WTC11 (cell line): ENCODE data around the gene HPGD.

ENCODE experiments used
- ATF3 ChIP-seq: sonication (generic); formaldehyde crosslinking; conservative IDR thresholded peaks from 2 replicates; pipeline ENCODE4 v1.8.1; 2022; ENCODE audit warnings: mild to moderate bottlenecking, missing genetic modification reagents
- E2F1 ChIP-seq: sonication (generic); formaldehyde crosslinking; IDR thresholded peaks from 2 replicates; pipeline ENCODE4 v1.8.0; 2022; ENCODE audit warnings: mild to moderate bottlenecking, missing genetic modification reagents
- FOXJ3 ChIP-seq: sonication (generic); formaldehyde crosslinking; IDR thresholded peaks from 2 replicates; pipeline ENCODE4 v1.9.0; 2021; ENCODE audit warnings: missing genetic modification reagents, mild to moderate bottlenecking, borderline replicate concordance
- HMGXB4 ChIP-seq: sonication (generic); formaldehyde crosslinking; IDR thresholded peaks from 2 replicates; pipeline ENCODE4 v1.8.1; 2023; ENCODE audit warnings: mild to moderate bottlenecking, moderate library complexity, missing genetic modification reagents
- IRF1 ChIP-seq: sonication (generic); formaldehyde crosslinking; IDR thresholded peaks from 2 replicates; pipeline ENCODE4 v1.8.0; 2023; ENCODE audit warnings: missing genetic modification reagents
- KAT7 ChIP-seq: sonication (generic); formaldehyde crosslinking; IDR thresholded peaks from 2 replicates; pipeline ENCODE4 v1.8.1; 2023; ENCODE audit warnings: missing genetic modification reagents, mild to moderate bottlenecking, borderline replicate concordance
- TEAD1 ChIP-seq: sonication (generic); formaldehyde crosslinking; IDR thresholded peaks from 2 replicates; pipeline ENCODE4 v1.8.0; 2022; ENCODE audit warnings: mild to moderate bottlenecking, missing genetic modification reagents
- ZNF138 ChIP-seq: sonication (generic); formaldehyde crosslinking; conservative IDR thresholded peaks from 2 replicates; pipeline ENCODE4 v1.8.1; 2022; ENCODE audit warnings: mild to moderate bottlenecking, moderate library complexity, missing genetic modification reagents
- ZNF423 ChIP-seq: fragments of 250-450 bp; sonication (Bioruptor Pico); IDR thresholded peaks from 2 replicates; pipeline ENCODE4 v2.1.2; 2022; ENCODE audit warnings: mild to moderate bottlenecking, moderate library complexity
- ZNF425 ChIP-seq: fragments of 250-450 bp; sonication (Bioruptor Pico); conservative IDR thresholded peaks from 2 replicates; pipeline ENCODE4 v1.9.0; 2021; ENCODE audit warnings: mild to moderate bottlenecking
- TF ChIP-seq, protein P1 (sequence below): fragments of 200-600 bp; IDR thresholded peaks from 2 replicates; pipeline ENCODE4 v1.8.0; 2022; ENCODE audit warnings: antibody characterized with exemption

DNA sequence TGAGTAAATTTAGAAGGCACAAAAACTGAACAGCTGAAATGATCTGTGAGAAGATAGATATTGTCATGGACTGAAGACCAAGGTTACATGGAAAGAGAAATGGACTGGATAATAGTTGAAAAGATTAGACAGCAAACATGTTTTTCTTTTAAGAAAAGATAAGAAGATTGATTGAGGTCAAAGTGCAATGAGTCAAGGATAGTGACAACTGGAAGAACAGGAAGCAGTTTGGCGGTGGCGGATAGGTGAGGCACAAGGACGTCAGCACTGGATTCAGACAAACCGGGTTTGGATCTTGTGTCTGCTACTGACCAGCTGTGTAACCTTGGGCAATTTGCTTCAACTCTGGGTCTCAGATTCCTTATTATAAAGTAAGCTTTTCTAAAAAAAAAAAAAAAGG, 2.0 kb upstream of the HPGD start:
- TF ChIP-seq KAT7 (no peak), ATF3 (no peak), E2F1 (CRISPR knock-in tag) (no peak), IRF1 (CRISPR knock-in tag) (no peak), ZNF138 (CRISPR knock-in tag) (no peak), FOXJ3 (CRISPR knock-in tag) (no peak), ZNF425 (CRISPR knock-in tag) (no peak), ZNF423 (CRISPR knock-in tag) (no peak), HMGXB4 (CRISPR knock-in tag) (no peak), TEAD1 (no peak)
- TF ChIP-seq, protein P1, sequence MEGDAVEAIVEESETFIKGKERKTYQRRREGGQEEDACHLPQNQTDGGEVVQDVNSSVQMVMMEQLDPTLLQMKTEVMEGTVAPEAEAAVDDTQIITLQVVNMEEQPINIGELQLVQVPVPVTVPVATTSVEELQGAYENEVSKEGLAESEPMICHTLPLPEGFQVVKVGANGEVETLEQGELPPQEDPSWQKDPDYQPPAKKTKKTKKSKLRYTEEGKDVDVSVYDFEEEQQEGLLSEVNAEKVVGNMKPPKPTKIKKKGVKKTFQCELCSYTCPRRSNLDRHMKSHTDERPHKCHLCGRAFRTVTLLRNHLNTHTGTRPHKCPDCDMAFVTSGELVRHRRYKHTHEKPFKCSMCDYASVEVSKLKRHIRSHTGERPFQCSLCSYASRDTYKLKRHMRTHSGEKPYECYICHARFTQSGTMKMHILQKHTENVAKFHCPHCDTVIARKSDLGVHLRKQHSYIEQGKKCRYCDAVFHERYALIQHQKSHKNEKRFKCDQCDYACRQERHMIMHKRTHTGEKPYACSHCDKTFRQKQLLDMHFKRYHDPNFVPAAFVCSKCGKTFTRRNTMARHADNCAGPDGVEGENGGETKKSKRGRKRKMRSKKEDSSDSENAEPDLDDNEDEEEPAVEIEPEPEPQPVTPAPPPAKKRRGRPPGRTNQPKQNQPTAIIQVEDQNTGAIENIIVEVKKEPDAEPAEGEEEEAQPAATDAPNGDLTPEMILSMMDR, result no peak
